GM21717 (cell line): Measurements from ENCODE around the gene BIRC5.
"Not testable (repeated sequence)": the region's sequence is repeated elsewhere in the genome, so short reads cannot be mapped to it uniquely, and the experiment has no call there.

Experiments
- ATAC-seq: cut with Tn5 transposase; IDR thresholded peaks from one replicate; pipeline ENCODE4 v1.9.1; 2021; ENCODE audit warnings: mild to moderate bottlenecking, moderate library complexity; ENCODE audit not compliant: unreplicated experiment

BIRC5 gene

DNA sequence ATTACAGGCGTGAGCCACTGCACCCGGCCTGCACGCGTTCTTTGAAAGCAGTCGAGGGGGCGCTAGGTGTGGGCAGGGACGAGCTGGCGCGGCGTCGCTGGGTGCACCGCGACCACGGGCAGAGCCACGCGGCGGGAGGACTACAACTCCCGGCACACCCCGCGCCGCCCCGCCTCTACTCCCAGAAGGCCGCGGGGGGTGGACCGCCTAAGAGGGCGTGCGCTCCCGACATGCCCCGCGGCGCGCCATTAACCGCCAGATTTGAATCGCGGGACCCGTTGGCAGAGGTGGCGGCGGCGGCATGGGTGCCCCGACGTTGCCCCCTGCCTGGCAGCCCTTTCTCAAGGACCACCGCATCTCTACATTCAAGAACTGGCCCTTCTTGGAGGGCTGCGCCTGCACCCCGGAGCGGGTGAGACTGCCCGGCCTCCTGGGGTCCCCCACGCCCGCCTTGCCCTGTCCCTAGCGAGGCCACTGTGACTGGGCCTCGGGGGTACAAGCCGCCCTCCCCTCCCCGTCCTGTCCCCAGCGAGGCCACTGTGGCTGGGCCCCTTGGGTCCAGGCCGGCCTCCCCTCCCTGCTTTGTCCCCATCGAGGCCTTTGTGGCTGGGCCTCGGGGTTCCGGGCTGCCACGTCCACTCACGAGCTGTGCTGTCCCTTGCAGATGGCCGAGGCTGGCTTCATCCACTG is at the start of gene BIRC5:
Gene BIRC5 (plus strand): TSS at position 238 of the 690 bp plus-strand sequence. CDS start 64 bp downstream, at position 302.
- no peak for ATAC-seq

DNA sequence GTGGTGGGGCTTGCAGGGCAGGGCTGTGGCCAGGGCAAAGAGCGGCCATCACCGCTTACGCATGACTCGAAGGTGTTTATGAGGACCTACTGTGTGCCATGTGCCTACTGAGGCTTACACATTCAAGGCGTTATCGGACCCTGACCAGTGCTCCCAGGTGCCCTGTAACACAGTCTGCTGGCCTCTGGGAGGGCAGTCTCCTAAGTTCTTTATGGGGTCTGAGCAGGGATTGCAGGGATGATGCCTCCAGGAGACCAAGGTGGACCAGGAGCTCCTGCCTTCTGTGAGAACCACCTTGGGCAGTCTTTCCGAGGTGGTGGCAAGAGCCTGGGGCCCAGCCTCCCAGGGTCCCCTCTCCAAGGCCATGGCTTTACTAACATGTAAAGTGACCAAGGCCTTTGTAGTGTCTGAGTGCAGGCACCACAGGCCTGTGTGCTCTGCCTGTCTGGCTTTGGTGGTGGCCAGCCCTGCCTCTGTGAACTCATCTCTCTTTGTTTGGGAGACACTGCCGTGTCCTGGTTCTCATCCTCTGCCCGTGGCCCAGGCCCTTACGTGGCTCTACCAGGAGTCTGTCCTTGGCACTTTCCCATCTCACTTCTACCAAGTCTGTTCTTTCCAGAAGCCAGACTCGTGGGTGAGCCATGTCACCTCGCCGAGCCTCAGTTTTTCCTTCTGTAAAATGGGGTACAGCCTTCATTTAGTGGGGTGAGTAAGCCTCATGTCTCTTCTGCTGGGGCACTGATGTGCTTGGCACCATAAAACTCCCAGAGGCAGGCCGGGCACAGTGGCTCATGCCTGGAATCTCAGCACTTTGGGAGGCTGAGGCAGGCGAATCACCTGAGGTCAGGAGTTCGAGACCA is 49.1 kb upstream of the BIRC5 start:
- no peak for ATAC-seq

DNA sequence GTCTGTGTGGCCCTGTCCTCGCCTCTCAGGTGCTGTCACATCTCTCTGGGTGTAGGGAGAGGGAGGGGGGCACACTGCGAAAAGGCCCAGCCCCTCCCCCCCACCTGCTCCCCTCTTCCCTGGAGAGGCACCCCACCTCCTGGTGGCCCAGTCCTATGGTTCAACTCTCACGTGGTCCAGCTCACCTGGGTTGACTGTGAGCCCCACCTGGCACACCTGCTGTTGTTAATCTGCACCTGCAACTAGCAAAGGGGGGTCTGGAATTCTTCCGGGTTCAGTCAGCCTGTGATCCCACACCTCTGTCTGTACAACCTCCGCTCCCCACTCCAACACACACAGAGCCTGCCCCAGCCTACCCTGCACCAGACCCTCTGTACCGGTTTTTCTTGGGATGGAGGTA is 47.6 kb upstream of the BIRC5 start:
- ATAC-seq: no peak

DNA sequence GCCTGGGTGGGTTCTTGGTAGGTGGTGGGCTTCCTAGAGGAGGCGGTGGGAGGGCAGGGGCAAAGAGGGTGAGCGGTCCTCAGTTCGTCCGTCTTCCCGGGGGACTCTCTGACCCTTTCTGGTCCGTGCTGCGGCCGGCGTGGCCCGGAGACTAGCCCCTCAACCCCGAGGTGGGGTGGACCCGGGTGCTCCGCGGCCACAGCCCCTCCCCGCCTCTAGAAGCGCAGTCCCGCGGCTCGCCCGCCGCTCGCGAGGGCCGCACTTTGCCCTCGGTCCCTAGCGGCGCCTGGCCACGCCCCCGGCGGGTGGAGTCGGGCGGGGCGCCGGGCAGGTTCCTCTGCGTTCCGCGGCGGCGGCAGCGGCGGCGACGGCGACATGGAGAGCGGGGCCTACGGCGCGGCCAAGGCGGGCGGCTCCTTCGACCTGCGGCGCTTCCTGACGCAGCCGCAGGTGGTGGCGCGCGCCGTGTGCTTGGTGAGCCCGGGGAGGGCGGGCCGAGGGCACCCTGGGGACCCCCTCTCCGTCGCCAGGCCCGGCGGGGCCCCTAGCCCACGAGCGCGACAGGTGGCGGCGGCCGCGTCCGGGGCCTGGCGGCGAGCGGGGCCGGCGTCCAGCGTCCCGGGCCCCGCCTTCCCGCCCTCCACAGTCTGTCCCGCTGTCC is 45.7 kb upstream of the BIRC5 start, which contains the start of gene SYNGR2:
Gene SYNGR2 (plus strand): TSS at position 340 of the 661 bp plus-strand sequence. CDS start 36 bp downstream, at position 376.
- peak; percentile 32 for ATAC-seq

DNA sequence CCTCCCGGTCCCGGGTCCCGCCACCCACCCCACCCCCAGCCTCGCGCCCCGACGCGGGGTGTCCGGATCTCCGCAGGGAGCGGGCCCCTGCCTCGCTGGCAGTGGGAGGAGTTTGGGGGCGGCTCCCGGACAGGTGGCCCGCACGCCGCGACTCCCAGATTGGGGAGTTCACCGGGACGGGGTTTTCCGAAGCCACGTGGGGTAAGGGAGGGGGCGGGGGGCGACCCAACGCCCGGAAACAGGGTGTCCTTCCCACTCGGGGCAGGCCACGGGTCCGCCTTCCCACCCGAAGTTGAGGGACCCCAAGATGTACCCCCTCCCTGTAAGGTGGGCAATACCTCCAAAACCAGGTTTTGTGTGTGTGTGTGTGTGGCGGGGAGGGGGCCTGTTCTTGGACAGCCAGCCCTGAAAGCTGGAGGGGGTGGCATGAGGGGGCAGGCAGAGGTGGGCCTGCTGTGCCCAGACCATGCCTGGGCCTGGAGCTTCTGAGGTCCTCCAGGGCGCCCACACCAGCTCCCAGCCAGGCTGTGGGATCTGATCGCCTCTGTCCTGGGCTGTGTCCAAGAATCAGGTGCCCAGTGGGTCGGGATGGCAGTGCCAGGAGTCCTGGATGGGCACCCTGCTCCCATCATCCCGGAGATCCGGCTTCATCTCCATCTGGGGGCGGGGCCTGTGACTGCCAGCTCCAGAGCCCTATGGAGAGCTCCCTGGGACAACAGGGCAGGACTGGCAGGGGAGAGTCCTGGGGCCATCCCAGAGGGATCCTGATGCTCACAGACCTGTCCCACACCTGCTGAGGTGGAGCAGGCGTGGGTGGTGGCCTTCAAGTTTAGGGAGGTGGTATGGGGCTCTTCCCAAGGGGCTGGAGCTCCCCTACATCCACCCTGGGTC is 44.9 kb upstream of the BIRC5 start:
- ATAC-seq: peak; percentile 19

DNA sequence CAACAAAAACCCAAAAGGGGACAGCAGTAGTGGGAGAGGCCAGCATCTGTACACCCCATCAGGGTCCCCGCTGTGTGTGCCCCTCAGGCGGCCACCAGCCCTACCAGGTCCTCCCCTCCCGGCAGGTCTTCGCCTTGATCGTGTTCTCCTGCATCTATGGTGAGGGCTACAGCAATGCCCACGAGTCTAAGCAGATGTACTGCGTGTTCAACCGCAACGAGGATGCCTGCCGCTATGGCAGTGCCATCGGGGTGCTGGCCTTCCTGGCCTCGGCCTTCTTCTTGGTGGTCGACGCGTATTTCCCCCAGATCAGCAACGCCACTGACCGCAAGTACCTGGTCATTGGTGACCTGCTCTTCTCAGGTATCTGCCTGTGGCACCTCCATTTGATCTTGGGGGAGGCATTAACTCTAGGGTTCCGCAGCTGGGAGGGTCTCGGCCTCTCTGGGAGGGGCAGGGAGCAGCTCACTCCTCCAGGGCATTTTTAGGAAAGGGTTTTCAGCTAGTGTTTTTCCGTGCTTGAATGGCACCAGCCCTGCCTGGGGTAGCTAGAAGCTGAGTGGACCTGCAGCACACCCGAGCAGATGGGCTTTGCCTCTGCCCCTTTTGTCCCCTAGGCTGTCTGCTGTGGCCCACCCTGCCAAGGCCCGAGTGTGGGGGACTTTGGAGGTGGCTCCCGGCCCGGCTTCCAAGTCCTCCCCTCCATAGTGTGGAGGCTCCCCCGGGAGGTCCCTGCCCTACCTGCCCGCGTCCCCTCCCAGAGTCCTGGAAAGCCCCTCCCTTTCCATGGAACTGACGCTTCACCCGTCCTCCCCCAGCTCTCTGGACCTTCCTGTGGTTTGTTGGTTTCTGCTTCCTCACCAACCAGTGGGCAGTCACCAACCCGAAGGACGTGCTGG is 43.1 kb upstream of the BIRC5 start:
- ATAC-seq: no peak

DNA sequence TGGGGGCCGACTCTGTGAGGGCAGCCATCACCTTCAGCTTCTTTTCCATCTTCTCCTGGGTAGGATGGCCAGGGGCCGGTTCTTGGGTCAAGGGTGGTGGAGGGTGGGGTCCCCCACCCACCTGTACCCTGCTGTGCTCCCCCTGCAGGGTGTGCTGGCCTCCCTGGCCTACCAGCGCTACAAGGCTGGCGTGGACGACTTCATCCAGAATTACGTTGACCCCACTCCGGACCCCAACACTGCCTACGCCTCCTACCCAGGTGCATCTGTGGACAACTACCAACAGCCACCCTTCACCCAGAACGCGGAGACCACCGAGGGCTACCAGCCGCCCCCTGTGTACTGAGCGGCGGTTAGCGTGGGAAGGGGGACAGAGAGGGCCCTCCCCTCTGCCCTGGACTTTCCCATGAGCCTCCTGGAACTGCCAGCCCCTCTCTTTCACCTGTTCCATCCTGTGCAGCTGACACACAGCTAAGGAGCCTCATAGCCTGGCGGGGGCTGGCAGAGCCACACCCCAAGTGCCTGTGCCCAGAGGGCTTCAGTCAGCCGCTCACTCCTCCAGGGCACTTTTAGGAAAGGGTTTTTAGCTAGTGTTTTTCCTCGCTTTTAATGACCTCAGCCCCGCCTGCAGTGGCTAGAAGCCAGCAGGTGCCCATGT is 42.3 kb upstream of the BIRC5 start:
- not testable (repeated sequence) for ATAC-seq

DNA sequence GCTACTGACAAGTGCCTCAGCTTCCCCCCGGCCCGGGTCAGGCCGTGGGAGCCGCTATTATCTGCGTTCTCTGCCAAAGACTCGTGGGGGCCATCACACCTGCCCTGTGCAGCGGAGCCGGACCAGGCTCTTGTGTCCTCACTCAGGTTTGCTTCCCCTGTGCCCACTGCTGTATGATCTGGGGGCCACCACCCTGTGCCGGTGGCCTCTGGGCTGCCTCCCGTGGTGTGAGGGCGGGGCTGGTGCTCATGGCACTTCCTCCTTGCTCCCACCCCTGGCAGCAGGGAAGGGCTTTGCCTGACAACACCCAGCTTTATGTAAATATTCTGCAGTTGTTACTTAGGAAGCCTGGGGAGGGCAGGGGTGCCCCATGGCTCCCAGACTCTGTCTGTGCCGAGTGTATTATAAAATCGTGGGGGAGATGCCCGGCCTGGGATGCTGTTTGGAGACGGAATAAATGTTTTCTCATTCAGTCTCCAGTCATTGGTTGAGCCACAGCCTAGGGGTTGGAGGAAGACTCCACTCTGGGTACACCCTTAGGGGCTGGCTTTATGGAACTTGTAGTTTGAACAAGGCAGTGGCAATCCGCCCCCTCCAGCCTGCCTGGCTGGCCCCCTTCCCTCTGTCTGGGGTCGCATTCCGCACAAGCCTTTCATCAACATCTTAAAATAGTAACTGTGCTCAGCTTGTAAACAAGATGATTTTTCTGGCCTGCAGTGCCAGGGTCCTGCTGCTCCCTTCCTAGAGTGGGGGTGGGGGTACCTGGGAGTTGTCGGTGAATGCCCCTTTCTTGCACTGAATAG is 41.6 kb upstream of the BIRC5 start:
- no peak for ATAC-seq

DNA sequence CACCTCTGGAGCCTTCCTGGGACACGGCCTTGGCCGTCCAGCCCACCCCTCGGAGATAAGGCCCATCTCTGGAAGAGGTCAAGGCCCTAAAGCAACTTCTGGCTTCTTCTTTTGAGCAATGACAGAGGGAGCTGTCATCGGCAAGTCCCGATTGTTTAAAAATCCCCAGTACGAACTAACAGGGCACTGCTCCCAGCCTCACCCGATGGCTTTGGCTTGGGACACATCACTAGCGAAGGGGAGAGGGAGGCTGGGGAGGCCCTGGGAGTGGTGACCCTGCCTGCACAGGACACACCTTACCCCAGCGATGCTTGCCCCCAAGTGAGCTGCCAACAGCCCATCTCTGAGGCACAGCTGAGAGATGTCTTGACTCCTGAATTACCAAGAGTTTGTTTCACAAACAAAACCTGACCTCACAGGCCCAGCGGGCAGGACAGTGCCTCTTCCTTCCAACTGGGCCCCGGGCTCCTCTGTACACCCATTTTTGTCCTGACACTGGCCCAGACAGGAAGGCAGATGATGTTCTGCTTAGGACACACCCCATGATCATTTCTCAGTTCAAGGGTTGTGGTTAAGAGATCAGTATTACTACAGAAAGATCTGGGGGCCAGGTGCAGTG is 40.8 kb upstream of the BIRC5 start:
- ATAC-seq: no peak

DNA sequence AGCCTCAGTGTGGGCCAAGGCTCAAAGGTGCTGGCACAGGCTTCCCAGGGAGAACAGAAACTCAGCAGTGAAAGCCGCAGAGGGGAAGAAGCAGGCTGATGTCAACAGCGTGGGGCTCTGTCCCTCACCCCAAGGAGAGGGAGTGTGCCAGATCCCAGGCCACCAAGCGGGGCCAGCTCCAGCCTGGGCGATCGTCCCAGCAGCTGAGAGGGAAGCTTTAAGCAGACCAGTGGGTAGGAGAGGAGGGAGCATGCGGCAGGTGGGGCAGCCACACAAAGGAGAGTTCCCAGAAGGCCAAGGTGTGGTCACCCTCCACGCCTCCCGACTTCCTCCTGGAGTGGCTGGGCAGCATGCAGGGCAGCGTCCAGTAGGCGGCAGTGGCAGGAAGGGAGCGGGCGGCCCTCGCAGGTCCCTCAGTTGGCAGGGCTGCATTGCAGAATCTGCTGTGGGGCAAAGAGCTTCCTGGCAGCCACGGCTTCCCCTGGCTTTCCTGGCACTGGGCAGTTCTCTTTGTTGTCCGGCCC is 39.6 kb upstream of the BIRC5 start:
- no peak for ATAC-seq

DNA sequence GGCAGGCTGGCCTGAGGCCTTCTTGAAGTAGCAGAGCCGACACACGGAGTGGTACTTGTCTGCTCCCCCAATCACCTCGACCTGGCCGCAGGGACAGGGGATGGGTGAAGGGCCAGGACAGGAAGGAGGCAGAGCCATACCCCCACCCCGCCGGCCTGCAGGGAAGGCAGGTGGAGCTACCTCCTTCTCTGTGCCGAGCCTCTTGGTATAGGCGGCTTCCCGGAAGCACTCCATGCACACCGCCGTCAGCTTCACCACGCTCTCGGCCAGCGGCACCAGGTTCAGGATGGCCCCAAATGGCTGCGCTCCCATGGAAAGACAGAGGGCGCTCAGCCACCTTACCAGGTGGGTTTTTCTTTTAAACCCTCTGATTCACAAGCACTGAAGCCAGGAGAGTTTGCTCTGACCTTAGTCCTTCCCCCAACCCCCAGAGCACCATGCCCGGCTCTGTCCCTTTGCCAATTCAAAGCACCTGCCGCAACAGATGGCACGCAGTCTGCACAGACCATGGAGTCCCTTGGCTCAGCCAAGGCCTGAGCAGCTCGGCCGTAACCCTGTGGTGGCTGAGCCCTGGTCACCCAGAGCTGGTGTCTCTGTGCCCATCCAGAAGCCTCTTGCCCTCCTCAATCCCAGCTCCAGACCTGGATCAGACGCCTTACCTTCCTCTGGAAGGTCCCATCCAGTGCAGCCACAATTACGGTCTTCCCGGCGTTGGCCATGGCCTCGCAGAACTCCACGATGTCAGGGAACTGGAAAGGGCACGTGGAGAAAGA is 39.0 kb upstream of the BIRC5 start:
- no peak for ATAC-seq

DNA sequence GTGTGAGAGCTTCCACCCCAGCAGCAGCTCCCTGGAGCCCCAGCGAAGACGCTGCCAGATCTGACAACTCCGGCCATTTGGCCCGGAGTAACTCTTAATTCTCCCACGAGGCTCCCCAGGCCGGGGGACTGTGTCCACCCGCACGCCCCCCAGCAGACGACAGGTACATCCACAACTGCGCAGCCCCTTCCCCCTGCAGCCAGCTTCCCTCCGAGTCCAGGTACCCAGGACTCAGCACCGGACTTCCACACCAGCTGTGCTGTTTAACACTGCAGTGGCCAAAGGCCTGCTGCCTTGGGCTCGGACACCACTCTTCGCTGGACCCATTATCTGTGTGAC is 38.4 kb upstream of the BIRC5 start:
- no peak for ATAC-seq

DNA sequence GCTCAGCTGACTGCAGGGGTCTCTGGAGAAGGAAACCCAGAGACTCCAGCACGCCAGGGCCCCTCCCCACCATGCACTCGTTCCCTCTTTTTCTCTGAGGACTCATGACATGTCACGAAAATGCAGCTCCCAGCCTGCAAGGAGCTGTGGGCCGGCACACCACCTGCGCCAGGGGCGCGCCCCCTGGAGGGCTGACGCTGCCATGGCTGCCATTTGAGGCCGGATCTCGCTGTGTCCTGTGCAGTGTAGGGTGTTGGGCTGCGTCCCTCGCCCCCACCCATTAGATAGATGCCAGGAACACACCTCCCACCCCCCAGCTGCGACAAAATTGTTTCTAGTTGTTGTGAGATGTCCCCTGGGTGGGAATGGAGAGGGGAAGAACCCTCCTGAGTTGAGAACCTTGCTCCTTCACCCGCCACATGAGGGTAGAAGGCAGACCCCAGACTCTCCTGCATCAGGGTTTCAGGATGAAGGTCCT is 37.5 kb upstream of the BIRC5 start:
- ATAC-seq: no peak

DNA sequence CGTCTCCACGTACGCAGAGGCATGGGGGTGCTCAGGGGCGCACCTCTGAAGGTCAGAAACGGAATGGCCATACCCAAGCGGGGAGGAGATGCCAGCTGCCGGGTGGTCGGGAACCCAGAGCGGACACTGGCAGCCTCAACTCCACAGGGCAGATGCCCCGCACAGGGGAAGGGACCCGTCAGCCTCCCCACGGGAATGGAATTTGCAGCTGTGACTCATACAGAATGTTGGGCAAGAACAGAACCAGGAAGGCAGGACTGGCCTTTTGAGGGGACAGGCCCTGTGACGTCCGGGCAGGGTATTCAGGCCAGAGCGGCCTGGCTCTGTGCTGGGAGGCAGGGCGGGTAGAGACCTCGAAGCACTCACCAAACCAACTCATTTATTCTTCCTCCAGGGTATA is 34.7 kb upstream of the BIRC5 start:
- no peak for ATAC-seq

DNA sequence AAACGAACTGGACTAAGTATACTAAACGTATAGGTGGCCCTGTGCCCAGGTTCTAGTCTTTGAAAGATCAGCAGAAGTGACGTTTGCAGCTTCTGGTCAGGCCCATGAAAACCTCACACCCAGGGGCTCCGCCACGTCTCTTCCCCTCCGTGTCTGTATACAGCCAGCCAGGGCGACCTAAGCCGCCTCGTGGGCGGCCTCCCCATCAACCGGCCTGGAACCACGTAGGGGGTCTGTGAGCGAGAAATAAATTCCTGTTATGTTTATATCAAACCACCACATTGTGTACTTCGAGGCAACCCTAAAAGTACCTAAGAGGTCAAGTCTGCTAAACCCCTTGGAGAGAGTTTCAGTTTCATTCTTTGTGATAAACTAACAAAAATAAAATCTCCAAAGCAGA is 34.0 kb upstream of the BIRC5 start:
- no peak for ATAC-seq

DNA sequence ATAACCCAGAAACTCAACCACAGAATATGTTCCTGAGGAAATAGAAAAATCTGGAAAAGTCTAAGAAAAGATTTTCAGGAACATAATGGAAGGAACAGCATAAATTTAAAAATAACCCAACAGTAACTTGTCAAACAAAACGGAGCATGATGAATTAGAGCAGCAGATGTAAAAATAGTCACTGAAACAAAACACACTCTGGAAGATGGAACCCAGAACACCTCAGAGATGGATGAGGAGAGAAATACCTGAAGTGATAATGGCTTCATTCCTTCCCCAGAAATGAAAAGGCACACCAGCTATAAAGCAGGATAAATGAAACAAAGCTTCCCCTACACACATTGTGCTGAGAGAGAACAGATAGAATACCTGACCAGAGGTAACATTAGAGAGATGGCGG is 33.5 kb upstream of the BIRC5 start:
- no peak for ATAC-seq

DNA sequence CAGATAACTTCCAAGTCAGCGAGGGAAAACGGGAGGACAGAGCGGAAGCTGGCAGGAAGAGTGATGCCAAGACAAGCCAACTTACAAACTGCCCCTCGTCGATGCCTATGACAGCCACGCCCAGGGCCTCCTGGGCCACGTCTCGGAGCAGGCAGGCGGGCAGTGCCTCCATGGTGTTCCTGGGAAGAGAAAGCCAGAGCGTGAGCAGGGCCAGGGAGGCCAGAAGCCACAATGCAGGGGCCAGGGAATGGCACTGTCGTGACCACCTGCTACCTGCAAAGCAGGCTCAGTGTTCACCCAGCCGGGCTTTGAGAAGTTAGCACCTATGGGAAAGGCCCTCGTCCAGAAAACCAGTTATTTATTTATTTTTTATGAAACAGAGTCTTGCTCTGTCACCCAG is 31.5 kb upstream of the BIRC5 start:
- no peak for ATAC-seq
